H1 (cell line): ENCODE results near the gene OGFOD3. TPM values are rescaled to one million over a fixed set of nuclear protein-coding genes. Genes with fewer than 3 reads are reported as not detected.

ENCODE experiments used
- CTCF ChIA-PET: fragments of 300-600 bp; sonication (Branson Sonifier 250); formaldehyde crosslinking; loops from one replicate; lab custom pipeline; 2021; ENCODE audit not compliant: partially characterized antibody; lab: Charles Lee
- POLR2A ChIA-PET: fragments of 300-600 bp; sonication (Branson Sonifier 250); formaldehyde crosslinking; loops from one replicate; lab custom pipeline; 2021; ENCODE audit warnings: inconsistent platforms; ENCODE audit not compliant: partially characterized antibody; lab: Charles Lee
- DNase-seq, 2 experiments: peaks; one replicate each; pipeline versions ENCODE4 v3.0.0 to v3.0.0-alpha.2; 2010 to 2022; ENCODE audit warnings: low spot score in 2 of 2, low read depth in 1 of 2, mixed read lengths in 1 of 2
- FAIRE-seq: peaks from 2 replicates; lab custom pipeline; 2011; peaks lifted over from hg19 to GRCh38; lab: Jason Lieb, UNC
- H2AFZ ChIP-seq: 2 replicates; pipeline ENCODE4 v1.8.1; 2012; ENCODE audit warnings: low read length, inconsistent platforms
- H2AK5ac ChIP-seq: 2 replicates; pipeline ENCODE4 v1.6.1; 2013; ENCODE audit warnings: low read depth, low read length
- H2BK120ac ChIP-seq: replicated peaks from 2 replicates; pipeline ENCODE3; 2013; ENCODE audit warnings: low read depth, low read length, inconsistent platforms
- H2BK12ac ChIP-seq: 2 replicates; pipeline ENCODE4 v1.6.1; 2013; ENCODE audit warnings: low read depth, low read length
- H2BK15ac ChIP-seq: 2 replicates; pipeline ENCODE4 v1.6.1; 2013; ENCODE audit warnings: low read length
- H2BK20ac ChIP-seq: 2 replicates; pipeline ENCODE4 v1.6.1; 2013; ENCODE audit warnings: low read length
- H2BK5ac ChIP-seq: 2 replicates; pipeline ENCODE4 v1.6.1; 2013; ENCODE audit warnings: low read depth, low read length
- H3K14ac ChIP-seq: 2 replicates; pipeline ENCODE4 v1.6.1; 2013; ENCODE audit warnings: inconsistent platforms; ENCODE audit not compliant: insufficient read length
- H3K18ac ChIP-seq: 2 replicates; pipeline ENCODE4 v1.6.1; 2013; ENCODE audit warnings: low read length; ENCODE audit errors: extremely low read depth
- H3K23ac ChIP-seq: 2 replicates; pipeline ENCODE4 v1.6.1; 2013; ENCODE audit warnings: inconsistent platforms; ENCODE audit not compliant: insufficient read length
- H3K23me2 ChIP-seq: 2 replicates; pipeline ENCODE4 v1.6.1; 2013; ENCODE audit warnings: low read depth, low read length
- H3K27ac ChIP-seq: 2 replicates; pipeline ENCODE4 v1.6.1; 2011; ENCODE audit warnings: low read depth, low read length, inconsistent platforms
- H3K27me3 ChIP-seq, 4 experiments: replicated peaks in 1 of 4; 1 replicate in 1 of 4; 2 replicates in 3 of 4; pipeline versions ENCODE4 v1.6.1 to v1.8.1; 2011 to 2013; ENCODE audit warnings: low read length in 3 of 4, mild to moderate bottlenecking in 3 of 4, inconsistent platforms in 2 of 4, mixed read lengths in 2 of 4, moderate library complexity in 1 of 4; ENCODE audit not compliant: control insufficient read depth in 3 of 4, insufficient read depth in 3 of 4; ENCODE audit errors: extremely low read depth in 1 of 4
- H3K36me3 ChIP-seq, 4 experiments: 2 replicates each; pipeline versions ENCODE4 v1.6.1 to v1.8.1; 2011 to 2013; ENCODE audit warnings: mild to moderate bottlenecking in 4 of 4, low read length in 3 of 4, moderate library complexity in 2 of 4, control low read depth in 1 of 4, inconsistent platforms in 1 of 4; ENCODE audit not compliant: insufficient read depth in 4 of 4, control insufficient read depth in 2 of 4
- H3K4ac ChIP-seq: replicated peaks from 2 replicates; pipeline ENCODE3; 2013; ENCODE audit warnings: low read length, low read depth, mixed read lengths, inconsistent platforms; ENCODE audit not compliant: insufficient read length
- H3K4me1 ChIP-seq, 4 experiments: replicated peaks in 1 of 4; 1 replicate in 1 of 4; 2 replicates in 3 of 4; pipeline versions ENCODE4 v1.6.1 to v1.8.1; 2011 to 2013; ENCODE audit warnings: low read length in 3 of 4, inconsistent platforms in 2 of 4, mixed read lengths in 1 of 4; ENCODE audit not compliant: insufficient read depth in 4 of 4, control insufficient read depth in 3 of 4
- H3K4me2 ChIP-seq, 2 experiments: 2 replicates each; pipeline versions ENCODE4 v1.6.1 to v1.8.1; 2011 to 2013; ENCODE audit warnings: low read depth in 2 of 2, low read length in 2 of 2, control low read depth in 1 of 2, inconsistent platforms in 1 of 2, mild to moderate bottlenecking in 1 of 2; ENCODE audit not compliant: insufficient read depth in 1 of 2
- H3K4me3 ChIP-seq, 4 experiments: fragments of 200-600, 300-600 bp in 1 of 4; sonication (generic), shearing (Covaris generic), sonication (Bioruptor Twin) in 1 of 4; 2 replicates each; pipeline versions ENCODE4 v1.5.1 to v1.8.1; 2011 to 2016; ENCODE audit warnings: low read length in 4 of 4, low read depth in 3 of 4, control low read depth in 2 of 4, inconsistent platforms in 2 of 4, mild to moderate bottlenecking in 2 of 4, mixed read lengths in 1 of 4, moderate library complexity in 1 of 4; ENCODE audit not compliant: insufficient read depth in 2 of 4; ENCODE audit errors: extremely low read depth in 1 of 4
- H3K56ac ChIP-seq: replicated peaks from 2 replicates; pipeline ENCODE3; 2013; ENCODE audit warnings: low read depth, mild to moderate bottlenecking, mixed read lengths, low read length, inconsistent platforms; ENCODE audit not compliant: insufficient read length
- H3K79me1 ChIP-seq: 2 replicates; pipeline ENCODE4 v1.6.1; 2013; ENCODE audit warnings: low read depth, low read length, control low read depth
- H3K79me2 ChIP-seq, 2 experiments: 2 replicates each; pipeline versions ENCODE4 v1.6.1 to v1.8.1; 2012 to 2013; ENCODE audit warnings: low read length in 2 of 2, mild to moderate bottlenecking in 2 of 2, inconsistent platforms in 1 of 2; ENCODE audit not compliant: insufficient read depth in 2 of 2, control insufficient read depth in 1 of 2
- H3K9ac ChIP-seq, 4 experiments: replicated peaks in 1 of 4; 1 replicate in 1 of 4; 2 replicates in 3 of 4; pipeline versions ENCODE4 v1.6.1 to v1.8.1; 2011 to 2013; ENCODE audit warnings: low read depth in 3 of 4, low read length in 3 of 4, control low read depth in 2 of 4, mild to moderate bottlenecking in 2 of 4, moderate library complexity in 2 of 4, inconsistent platforms in 1 of 4; ENCODE audit errors: extremely low read depth in 1 of 4
- H3K9me3 ChIP-seq, 2 experiments: 2 replicates each; pipeline versions ENCODE4 v1.6.1 to v1.8.1; 2012 to 2013; ENCODE audit warnings: mild to moderate bottlenecking in 2 of 2, moderate library complexity in 2 of 2, control low read depth in 1 of 2, inconsistent platforms in 1 of 2, low read depth in 1 of 2, low read length in 1 of 2, mixed read lengths in 1 of 2; ENCODE audit not compliant: insufficient read depth in 2 of 2
- H4K20me1 ChIP-seq, 2 experiments: replicated peaks in 1 of 2; 2 replicates each; pipeline versions ENCODE3 to v1.8.1; 2011 to 2013; ENCODE audit warnings: inconsistent platforms in 2 of 2, low read length in 2 of 2, mild to moderate bottlenecking in 1 of 2; ENCODE audit not compliant: insufficient read depth in 2 of 2, control insufficient read depth in 1 of 2
- H4K5ac ChIP-seq: 2 replicates; pipeline ENCODE4 v1.6.1; 2013; ENCODE audit warnings: low read length, low read depth, mixed read lengths, inconsistent platforms; ENCODE audit not compliant: insufficient read length
- H4K8ac ChIP-seq: 2 replicates; pipeline ENCODE4 v1.8.0; 2013; ENCODE audit warnings: mild to moderate bottlenecking, moderate library complexity, low read length, inconsistent platforms; ENCODE audit not compliant: insufficient read depth; ENCODE audit errors: extremely low read depth
- H4K91ac ChIP-seq: replicated peaks from 2 replicates; pipeline ENCODE3; 2013; ENCODE audit warnings: low read length, mixed read lengths, inconsistent platforms; ENCODE audit not compliant: insufficient read length
- CBX8 ChIP-seq: fragments of 300-800, 300-1000 bp; sonication (generic); IDR thresholded peaks from 2 replicates; pipeline ENCODE4 v1.7.1; 2016; ENCODE audit warnings: low read depth, low read length, borderline replicate concordance
- EP300 ChIP-seq, 2 experiments: IDR thresholded peaks; 1 replicate in 1 of 2; 2 replicates in 1 of 2; pipeline ENCODE4 v1.6.1; 2011 to 2012; ENCODE audit warnings: low read depth in 2 of 2, low read length in 2 of 2, mild to moderate bottlenecking in 2 of 2, borderline replicate concordance in 1 of 2, inconsistent platforms in 1 of 2, moderate library complexity in 1 of 2
- HDAC2 ChIP-seq, 2 experiments: fragments of 300-600 bp in 1 of 2; sonication (generic) in 1 of 2; IDR thresholded peaks; 2 replicates each; pipeline ENCODE4 v1.6.1; 2011 to 2012; ENCODE audit warnings: low read depth in 2 of 2, low read length in 2 of 2, mild to moderate bottlenecking in 2 of 2, moderate library complexity in 2 of 2, borderline replicate concordance in 1 of 2, inconsistent platforms in 1 of 2
- KDM1A ChIP-seq: fragments of 200-600, 300-600 bp; sonication (generic); IDR thresholded peaks from 2 replicates; pipeline ENCODE4 v1.7.1; 2016; ENCODE audit warnings: mild to moderate bottlenecking, low read length, borderline replicate concordance
- RBBP5 ChIP-seq: IDR thresholded peaks from 2 replicates; pipeline ENCODE4 v1.7.1; 2012; ENCODE audit warnings: low read depth, mild to moderate bottlenecking, inconsistent platforms, low read length, moderate library complexity, borderline replicate concordance
- SIN3A ChIP-seq, 2 experiments: IDR thresholded peaks in 1 of 2; conservative IDR thresholded peaks in 1 of 2; 2 replicates each; pipeline ENCODE4 v1.6.1; 2011 to 2012; ENCODE audit warnings: low read length in 2 of 2, improper control_type of control experiment in 1 of 2, low read depth in 1 of 2, mild to moderate bottlenecking in 1 of 2
- ZNF274 ChIP-seq: IDR thresholded peaks from 2 replicates; pipeline ENCODE4 v1.7.0; 2012; ENCODE audit warnings: low read length, borderline replicate concordance; ENCODE audit errors: extremely low read depth
- WGBS, 2 experiments: shearing (Covaris generic) in 1 of 2; methylation state at CpG; one replicate each; pipeline versions ENCODE4 v1.1.6 to v1.1.7; 2013 to 2015; ENCODE audit warnings: low lambda C conversion rate in 2 of 2, mixed read lengths in 2 of 2, inconsistent platforms in 1 of 2, low coverage in 1 of 2, missing lambda C conversion rate in 1 of 2; ENCODE audit not compliant: insufficient replicate concordance in 2 of 2, insufficient coverage in 1 of 2, insufficient read length in 1 of 2; ENCODE audit errors: extremely low coverage in 1 of 2, missing lambda C conversion rate in 1 of 2; 5-methylcytosine and 5-hydroxymethylcytosine counted together
- polyA plus RNA-seq, 7 experiments: library from polyadenylated mRNA; depleted of rRNA in 3 of 7; stranded (reverse) in 5 of 7; unstranded in 2 of 7; fragments of >200 nt in 5 of 7; fragments of 200-250 nt in 2 of 7; gene quantifications; 1 replicate in 5 of 7; 2 replicates in 1 of 7; 4 replicates in 1 of 7; pipeline versions ENCODE4 v1.2.1 to v1.2.3, GENCODE V29; 2011 to 2013; ENCODE audit warnings: missing spikeins in 2 of 7, mixed read lengths in 2 of 7
- total RNA-seq: library from RNA; stranded (reverse); fragmentation: NEBNext Ultra II Directional; extraction: Animal tissue kit (Norgen Biotek cat#: 25700); gene quantifications from 2 replicates; pipeline ENCODE4 v1.2.1, GENCODE V29; 2021

Gene OGFOD3
- total and polyA plus RNA-seq, 2 of the 8 experiments (the other 6 are each of a cell fraction or from before 2014, with no cell fraction given): 21.1 to 21.8 TPM

GRCh38 chr17:82429824-82430223 is 11.4 kb upstream of the OGFOD3 start:
- H3K14ac ChIP-seq: no peak overlapping the region
- H2AK5ac ChIP-seq: no peak overlapping the region
- no peaks in the 10 kb centered on the region for H3K9me3 ChIP-seq
- H4K20me1 ChIP-seq: peaks cover 2 to 5% of the 10 kb centered on the region in 2 experiments
- FAIRE-seq (no peak), DNase-seq (no peak)
- no peak overlapping the region for H3K4me2 ChIP-seq
- no peak overlapping the region for H3K27ac ChIP-seq
- no peak overlapping the region for H3K56ac ChIP-seq
- POLR2A ChIA-PET: interaction anchor here (0.7 kb wide), 1 partner anchor 9 kb away, joined by 3 read pairs; no protein-coding TSS in a partner anchor
- H3K23ac ChIP-seq: no peak overlapping the region
- H4K91ac ChIP-seq: no peak overlapping the region
- no peak overlapping the region for H2BK5ac ChIP-seq
- no peaks in the 10 kb centered on the region for H3K27me3 ChIP-seq
- TF ChIP-seq KDM1A (no peak), ZNF274 (no peak), RBBP5 (no peak), HDAC2 (IDR thresholded peaks at IDR 0.05; ENCODE audit: borderline replicate concordance in 1 of 2, low read depth in 2 of 2, low read length in 2 of 2) (no peak), SIN3A (conservative IDR thresholded peaks at IDR 0.05 in 1 of 2, IDR thresholded peaks at IDR 0.05 in 1 of 2; ENCODE audit: low read depth in 1 of 2, low read length in 2 of 2) (no peak), EP300 (IDR thresholded peaks at IDR 0.05; ENCODE audit: borderline replicate concordance in 1 of 2, low read depth in 2 of 2, low read length in 2 of 2) (no peak), CBX8 (no peak)
- TF ChIP-seq, all 59 proteins: peak for 0
- Histone ChIP-seq H4K5ac (no peak overlapping the region), H3K4ac (no peak overlapping the region), H3K79me2 (no peaks in the 10 kb centered on the region), H4K8ac (peak overlapping the region; percentile 35; the same call in 1 of the 2 replicates), H3K4me1 (no peaks in the 10 kb centered on the region), H3K18ac (no peak overlapping the region), H3K79me1 (no peaks in the 10 kb centered on the region), H2BK15ac (no peak overlapping the region), H2BK12ac (no peak overlapping the region), H2BK120ac (no peak overlapping the region), H3K36me3 (no peaks in the 10 kb centered on the region; a peak in 1 of 8 replicates), H2AFZ (no peak overlapping the region), H3K4me3 (no peak overlapping the region), H3K23me2 (no peaks in the 10 kb centered on the region), H2BK20ac (no peak overlapping the region), H3K9ac (no peak overlapping the region)
- CTCF ChIA-PET: interaction anchor here (0.7 kb wide), 2 partner anchors 9 to 38 kb away, joined by 3 read pairs; no protein-coding TSS in a partner anchor
- whole genome bisulfite sequencing, 2 experiments: 86% methylated on average over 7 of the region's 7 CpGs; no CpG with 5 or more reads in 1 of the 2 experiments
